8988T (cell line): Measurements from ENCODE around the gene NAV2.

ENCODE experiments used
- DNase-seq: peaks from one replicate; pipeline ENCODE4 v3.0.0; 2011

The NAV2 gene

GRCh38 chr11:20154381-20154780, 441.7 kb downstream of the NAV2 start:
- DNase-seq, result no peak

DNA sequence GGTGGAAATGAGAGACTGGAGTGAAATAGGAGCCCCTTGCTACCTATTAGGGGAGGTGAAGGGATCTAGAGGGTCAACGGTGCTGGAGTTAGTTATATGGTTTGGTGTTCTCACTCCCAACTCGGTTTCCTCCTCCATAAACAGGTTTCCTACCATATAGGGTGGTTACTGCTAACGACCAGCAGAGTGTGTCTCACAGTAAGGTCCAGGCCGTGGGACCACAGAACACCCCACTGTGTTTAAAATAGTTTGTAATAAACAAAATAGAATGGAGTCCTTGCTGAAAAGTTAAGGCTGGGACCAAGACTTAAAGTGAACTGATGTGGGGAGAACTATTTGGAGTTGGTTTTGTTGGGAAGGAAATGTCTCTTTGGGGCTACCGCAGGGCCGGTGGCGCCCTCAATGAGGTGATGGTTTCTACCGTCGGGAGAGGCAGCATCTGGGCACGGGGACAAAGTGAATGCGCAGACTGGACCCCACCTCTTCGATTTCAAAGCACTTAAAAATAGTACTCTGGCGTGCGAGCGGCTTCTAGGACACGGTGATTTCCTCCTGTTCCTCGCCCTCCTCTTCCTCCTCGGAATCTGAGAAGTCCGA, 443.1 kb downstream of the NAV2 start:
- DNase-seq, result no peak

GRCh38 chr11:20156280-20156875, 443.7 kb downstream of the NAV2 start:
- no peak for DNase-seq

- DNase-seq, result no peak
These were observed 444.4 kb downstream of the NAV2 start for GRCh38 chr11:20156876-20157613.

DNA sequence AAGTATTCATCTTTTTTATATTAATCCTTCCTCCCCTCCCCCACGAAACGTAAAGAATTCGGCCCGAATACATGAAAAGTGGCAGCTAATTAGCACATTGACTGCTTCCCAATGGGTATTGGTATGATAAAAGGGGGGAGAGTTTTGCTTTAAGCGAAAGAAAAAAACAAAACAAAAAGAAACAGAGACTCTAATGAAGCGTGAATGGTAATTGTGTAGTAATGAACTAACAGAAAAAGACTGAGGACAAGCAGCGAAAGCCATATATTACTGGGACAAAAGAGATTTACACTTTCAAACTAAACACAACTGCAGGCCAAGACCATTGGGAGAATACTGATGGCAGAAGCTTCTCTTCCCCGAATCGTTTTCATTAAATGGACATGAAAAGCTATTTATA, 445.1 kb downstream of the NAV2 start:
- no peak for DNase-seq

GRCh38 chr11:20158597-20159257, 446.1 kb downstream of the NAV2 start:
- DNase-seq, result no peak

GRCh38 chr11:20159466-20160381, 447.1 kb downstream of the NAV2 start:
- DNase-seq, result no peak

GRCh38 chr11:20160425-20161229, 448.0 kb downstream of the NAV2 start, which contains the start of gene DBX1:
Gene DBX1, minus strand, starts transcription at chr11:20160475. Its CDS starts 151 bp downstream, at chr11:20160324.
- DNase-seq, result no peak

GRCh38 chr11:20161230-20161918, 448.7 kb downstream of the NAV2 start:
- no peak for DNase-seq

- no peak for DNase-seq
These were observed 449.5 kb downstream of the NAV2 start for GRCh38 chr11:20161923-20162744.

DNA sequence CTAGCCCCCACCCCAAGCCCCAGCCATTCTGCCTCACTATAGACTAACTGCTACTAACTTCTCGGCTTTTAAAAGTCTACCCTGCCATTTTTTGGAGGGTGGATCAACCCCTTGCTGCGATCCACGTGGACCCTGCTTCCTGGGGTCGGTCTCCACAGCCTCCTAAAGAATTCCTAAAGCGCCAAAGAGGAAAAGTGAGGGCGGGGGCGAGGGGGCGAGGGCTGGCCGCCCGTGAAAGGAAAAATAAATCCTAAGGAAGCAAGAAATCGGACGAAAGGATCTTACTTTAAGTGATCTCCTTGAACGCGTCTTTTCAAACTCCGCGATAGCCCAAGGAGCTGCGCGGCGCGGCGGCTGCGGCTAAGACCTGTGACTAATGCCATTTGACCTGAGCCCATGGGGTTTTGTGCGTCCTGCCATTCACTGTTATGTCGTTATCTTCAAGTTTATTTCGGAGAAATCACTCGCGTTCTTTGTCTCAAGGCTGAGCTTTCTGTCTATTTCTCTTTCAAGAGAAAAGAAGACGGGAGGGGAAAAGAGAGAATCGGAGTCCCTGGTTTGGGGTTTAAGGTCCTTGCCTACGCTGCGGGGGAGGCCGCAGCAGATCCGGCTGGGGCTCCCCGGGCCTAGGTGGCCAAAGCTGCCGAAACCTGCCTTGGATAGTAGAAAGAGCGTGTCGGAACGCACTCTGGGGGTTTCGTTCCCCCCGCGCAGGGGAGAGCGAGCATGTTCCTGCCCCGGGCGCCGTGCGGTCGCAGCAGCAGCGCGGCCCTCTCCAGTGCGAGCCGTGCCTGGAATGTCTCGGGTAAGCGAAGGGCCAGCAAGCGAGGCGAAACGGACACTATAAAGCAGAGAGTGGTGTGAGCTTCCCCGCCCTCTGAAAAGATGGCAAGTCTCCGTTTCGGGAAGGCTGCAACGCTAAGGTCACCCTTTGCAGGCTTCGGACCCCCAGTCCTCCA, 450.5 kb downstream of the NAV2 start:
- DNase-seq, result no peak

DNA sequence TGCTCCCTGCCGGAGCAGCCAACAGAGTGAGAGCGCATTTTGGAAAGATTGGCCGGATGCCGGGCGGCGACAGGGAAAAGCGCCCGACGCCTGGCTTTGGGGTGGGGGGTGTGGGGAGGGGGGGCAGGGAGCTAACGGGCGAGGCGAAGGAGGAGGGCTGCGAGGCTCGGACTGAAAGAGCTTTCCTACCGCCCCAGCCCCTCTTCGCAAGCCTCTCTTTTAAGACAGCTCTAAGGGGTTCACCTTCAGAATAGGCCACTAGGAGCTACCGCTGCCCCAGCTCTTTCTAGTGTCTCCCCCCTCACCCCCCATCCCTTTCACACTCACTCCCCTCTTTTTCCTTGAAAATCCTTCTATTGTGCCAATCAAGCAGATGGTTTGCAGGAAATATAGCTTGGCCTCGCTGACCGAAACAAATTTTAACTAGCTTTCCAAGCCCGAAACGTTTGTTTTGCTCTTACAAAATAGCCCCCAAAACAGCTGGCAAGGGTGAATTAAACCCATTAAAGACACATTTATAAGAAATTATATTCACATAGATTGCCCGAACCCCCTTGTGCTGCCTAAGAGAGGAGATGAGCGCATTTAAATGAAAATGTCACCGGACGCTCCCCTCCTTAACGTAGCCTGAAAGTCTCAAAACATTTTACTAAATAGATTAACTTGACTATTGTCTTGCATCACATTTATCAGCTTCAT, 451.3 kb downstream of the NAV2 start:
- DNase-seq, result no peak
